Measurements from ENCODE around the gene ZFHX3. TPM values are rescaled to one million over a fixed set of nuclear protein-coding genes. Genes with fewer than 3 reads are reported as not detected.

Gene ZFHX3
- total and polyA plus RNA-seq, 10 donors: 0.47 to 18.5 (median 11.1) TPM

DNA sequence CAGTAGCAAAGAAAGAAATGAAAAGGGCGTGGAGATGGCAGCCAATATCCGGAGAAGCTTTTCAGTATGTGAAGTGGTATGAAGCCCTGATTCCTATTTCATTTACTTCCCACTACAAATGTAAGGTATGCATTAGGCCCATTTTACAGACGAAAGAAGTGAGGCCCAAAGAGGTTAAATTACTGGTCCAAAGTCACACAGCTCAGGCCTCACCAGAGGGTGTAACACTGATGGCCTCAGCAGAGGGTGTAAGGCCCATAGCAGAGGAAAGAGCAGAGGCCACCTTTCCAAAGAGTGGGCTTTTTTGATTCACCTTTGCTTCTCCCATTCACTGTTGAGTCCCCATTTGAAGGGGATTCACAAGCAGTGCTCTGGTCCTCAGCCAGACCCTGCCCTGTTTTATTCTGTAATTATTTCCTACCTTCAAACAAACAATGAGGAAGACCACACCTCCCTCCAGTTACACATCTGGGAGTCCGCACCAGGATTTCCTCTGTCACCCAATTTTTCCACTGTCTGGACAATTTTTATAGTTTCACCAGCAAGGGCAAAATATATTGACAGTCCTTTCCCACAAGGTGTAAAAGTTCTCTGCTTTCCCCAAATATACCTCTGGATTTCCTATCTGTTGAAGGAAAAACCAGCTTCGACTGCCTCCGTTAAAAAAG lies 7.1 kb downstream of the ZFHX3 start:
- DNase-seq: no peak
- intact Hi-C loops (cut with DNase I; ENCODE audit: low total_unique reads): no loop called here
- Histone ChIP-seq H3K4me1 (peaks cover 0 to 30% (median 8%) of the 10 kb centered on the region in 6 donors), H3K9me3 (no peaks in the 10 kb centered on the region), H3K4me3 (no peak overlapping the region), H3K27me3 (replicated peaks in 1 of 7) (peaks cover 0 to 3% (median 0%) of the 10 kb centered on the region in 7 donors), H3K27ac (no peak overlapping the region), H3K36me3 (no peaks in the 10 kb centered on the region)
- no peak for TF ChIP-seq POLR2AphosphoS5 (IDR thresholded peaks at IDR 0.05)
- TF ChIP-seq, protein P1, sequence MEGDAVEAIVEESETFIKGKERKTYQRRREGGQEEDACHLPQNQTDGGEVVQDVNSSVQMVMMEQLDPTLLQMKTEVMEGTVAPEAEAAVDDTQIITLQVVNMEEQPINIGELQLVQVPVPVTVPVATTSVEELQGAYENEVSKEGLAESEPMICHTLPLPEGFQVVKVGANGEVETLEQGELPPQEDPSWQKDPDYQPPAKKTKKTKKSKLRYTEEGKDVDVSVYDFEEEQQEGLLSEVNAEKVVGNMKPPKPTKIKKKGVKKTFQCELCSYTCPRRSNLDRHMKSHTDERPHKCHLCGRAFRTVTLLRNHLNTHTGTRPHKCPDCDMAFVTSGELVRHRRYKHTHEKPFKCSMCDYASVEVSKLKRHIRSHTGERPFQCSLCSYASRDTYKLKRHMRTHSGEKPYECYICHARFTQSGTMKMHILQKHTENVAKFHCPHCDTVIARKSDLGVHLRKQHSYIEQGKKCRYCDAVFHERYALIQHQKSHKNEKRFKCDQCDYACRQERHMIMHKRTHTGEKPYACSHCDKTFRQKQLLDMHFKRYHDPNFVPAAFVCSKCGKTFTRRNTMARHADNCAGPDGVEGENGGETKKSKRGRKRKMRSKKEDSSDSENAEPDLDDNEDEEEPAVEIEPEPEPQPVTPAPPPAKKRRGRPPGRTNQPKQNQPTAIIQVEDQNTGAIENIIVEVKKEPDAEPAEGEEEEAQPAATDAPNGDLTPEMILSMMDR (IDR thresholded peaks at IDR 0.05 in 8 of 11, conservative IDR thresholded peaks at IDR 0.05 in 3 of 11): no peak
- TF ChIP-seq POLR2A (IDR thresholded peaks at IDR 0.05): no peak
- WGBS, 5 donors: 89 to 98% (median 94%) methylated on average over 6 of the region's 6 CpGs

DNA sequence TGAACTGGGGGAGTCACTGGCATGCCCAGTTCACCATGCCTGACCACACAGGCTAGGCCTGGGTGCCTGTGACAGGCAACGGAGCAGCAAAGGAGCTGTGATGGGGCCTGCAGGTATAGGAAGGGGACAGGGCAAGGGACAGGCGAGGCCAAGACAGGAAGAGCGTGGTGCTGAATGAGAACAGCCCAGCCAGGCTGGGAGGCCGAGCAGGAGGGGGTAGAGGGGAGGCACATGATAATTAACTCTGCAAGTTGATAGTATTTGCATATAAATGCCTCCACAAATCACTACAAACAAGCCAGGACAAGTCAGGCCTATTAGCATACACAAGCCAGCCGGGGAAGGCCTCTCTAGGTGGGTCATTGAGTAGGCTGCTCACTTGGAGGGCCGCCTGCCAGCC lies 7.8 kb downstream of the ZFHX3 start:
- Histone ChIP-seq H3K9me3 (no peaks in the 10 kb centered on the region), H3K36me3 (no peaks in the 10 kb centered on the region), H3K4me1 (peaks cover 0 to 35% (median 10%) of the 10 kb centered on the region in 6 donors), H3K27me3 (replicated peaks in 1 of 7) (peaks cover 0 to 4% (median 0%) of the 10 kb centered on the region in 7 donors), H3K27ac (no peak overlapping the region), H3K4me3 (no peak overlapping the region)
- no peak for DNase-seq
- intact Hi-C loops (cut with DNase I; ENCODE audit: low total_unique reads): no loop called here
- no peak for TF ChIP-seq POLR2A (IDR thresholded peaks at IDR 0.05)
- TF ChIP-seq, protein P1 (IDR thresholded peaks at IDR 0.05 in 8 of 11, conservative IDR thresholded peaks at IDR 0.05 in 3 of 11): no peak
- TF ChIP-seq POLR2AphosphoS5 (IDR thresholded peaks at IDR 0.05): no peak
- 75 to 96% (median 84%) methylated on average over 6 of the region's 6 CpGs for WGBS, 5 donors

DNA sequence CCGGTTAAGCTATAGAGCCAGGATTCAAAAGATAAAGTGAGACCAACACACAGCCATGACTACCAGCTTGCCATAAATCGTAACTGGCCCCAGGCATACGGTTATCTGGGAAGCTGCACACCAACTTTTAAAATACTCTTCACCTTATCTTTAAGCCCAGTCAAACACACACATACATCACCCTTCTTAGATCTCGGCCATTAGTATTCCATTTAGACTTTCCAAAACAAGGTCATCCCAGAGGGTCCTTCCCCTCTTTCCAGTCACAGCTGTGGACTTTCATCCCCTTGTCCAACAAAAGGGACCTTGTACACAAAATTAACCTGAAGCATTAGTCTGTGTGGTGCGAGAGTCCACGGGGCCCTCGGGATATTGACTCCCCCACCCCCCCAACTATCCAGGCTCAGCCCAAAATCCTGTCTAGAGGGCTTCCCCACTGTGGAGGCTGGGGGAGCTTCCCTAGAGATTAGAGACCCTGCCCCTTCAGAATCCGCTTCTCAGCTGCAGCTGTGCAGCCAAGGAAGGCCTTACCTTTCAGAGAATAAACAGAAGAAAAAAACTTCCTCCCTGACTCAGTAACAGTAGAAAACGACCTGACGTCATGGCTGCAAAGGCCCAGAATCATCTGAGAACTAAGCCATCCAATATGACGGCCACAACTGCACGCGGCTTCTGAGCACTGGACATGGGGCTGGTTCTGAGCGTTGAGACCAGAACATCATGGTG lies 9.9 kb downstream of the ZFHX3 start:
- Histone ChIP-seq H3K27me3 (replicated peaks in 1 of 7) (peaks cover 0 to 4% (median 0%) of the 10 kb centered on the region in 7 donors), H3K4me1 (peaks cover 0 to 39% (median 15%) of the 10 kb centered on the region in 6 donors), H3K9me3 (no peaks in the 10 kb centered on the region), H3K27ac (no peak overlapping the region), H3K36me3 (no peaks in the 10 kb centered on the region), H3K4me3 (no peak overlapping the region)
- intact Hi-C loops (cut with DNase I; ENCODE audit: low total_unique reads): no loop called here
- DNase-seq: no peak
- 79 to 87% (median 82%) methylated on average over 14 of the region's 14 CpGs for WGBS, 5 donors
- TF ChIP-seq POLR2AphosphoS5 (IDR thresholded peaks at IDR 0.05) (no peak), POLR2A (IDR thresholded peaks at IDR 0.05) (no peak)
- TF ChIP-seq, protein P1 (IDR thresholded peaks at IDR 0.05 in 8 of 11, conservative IDR thresholded peaks at IDR 0.05 in 3 of 11): no peak

DNA sequence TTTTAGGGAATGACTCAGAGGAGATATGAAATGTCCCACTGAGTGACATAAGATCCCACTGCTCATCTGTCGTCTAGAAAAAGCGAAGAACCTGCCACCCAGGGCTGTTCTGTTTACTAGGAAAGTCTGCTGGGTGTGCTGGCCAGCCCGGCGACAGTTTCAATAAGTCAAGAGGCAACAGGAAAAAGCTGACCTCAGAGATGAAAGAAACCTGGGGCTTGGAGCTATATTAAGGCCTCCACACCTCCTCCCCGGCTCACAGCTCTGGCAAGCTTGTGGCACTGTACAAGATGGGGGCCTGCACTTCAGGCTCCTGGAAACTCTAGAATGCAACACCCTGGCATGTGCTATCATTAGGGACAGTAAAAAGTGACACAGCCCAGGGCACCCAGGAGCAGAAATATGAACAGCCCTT lies 10.6 kb downstream of the ZFHX3 start:
- H3K27me3 ChIP-seq (replicated peaks in 1 of 7): peaks cover 0 to 4% (median 0%) of the 10 kb centered on the region in 7 donors
- intact Hi-C loops (cut with DNase I; ENCODE audit: low total_unique reads): no loop called here
- no peaks in the 10 kb centered on the region for H3K36me3 ChIP-seq
- TF ChIP-seq POLR2AphosphoS5 (IDR thresholded peaks at IDR 0.05) (no peak), POLR2A (IDR thresholded peaks at IDR 0.05) (no peak)
- TF ChIP-seq, protein P1 (IDR thresholded peaks at IDR 0.05 in 8 of 11, conservative IDR thresholded peaks at IDR 0.05 in 3 of 11): no peak
- WGBS, 5 donors: 32 to 43% (median 41%) methylated on average over 5 of the region's 5 CpGs
- peaks cover 0 to 43% (median 18%) of the 10 kb centered on the region in 6 donors for H3K4me1 ChIP-seq
- no peaks in the 10 kb centered on the region for H3K9me3 ChIP-seq
- H3K27ac ChIP-seq: no peak overlapping the region
- no peak for DNase-seq
- H3K4me3 ChIP-seq: no peak overlapping the region
